Right lobe of liver (tissue), 6 donors: ENCODE data around the gene TWF2. TPM values are rescaled to one million over a fixed set of nuclear protein-coding genes. Genes with fewer than 3 reads are reported as not detected.

Source experiments
- ATAC-seq, 4 donors: fragments of 200-7000 bp; cut with Tn5 transposase; one replicate each; pipeline ENCODE4 v1.9.1; 2020; ENCODE audit warnings: mild to moderate bottlenecking in 4 of 4, moderate library complexity in 4 of 4
- DNase-seq, 3 donors: peaks; one replicate each; pipeline ENCODE4 v3.0.0-alpha.2; 2020
- H3K27ac ChIP-seq, 3 donors: fragments of 200-600 bp; one replicate each; pipeline ENCODE4 v1.8.0; 2022
- H3K27me3 ChIP-seq, 2 donors: fragments of 200-600 bp; one replicate each; pipeline ENCODE4 v1.8.0; 2022
- H3K36me3 ChIP-seq, 4 donors: fragments of 200-600 bp; sonication (generic) in 1 of 4; one replicate each; pipeline versions ENCODE4 v1.5.1 to v1.8.0; 2017 to 2022; ENCODE audit warnings: control low read depth in 1 of 4
- H3K4me1 ChIP-seq, 4 donors: fragments of 200-600 bp; sonication (generic) in 1 of 4; one replicate each; pipeline versions ENCODE4 v1.5.1 to v1.8.0; 2017 to 2022; ENCODE audit warnings: control low read depth in 1 of 4
- H3K4me3 ChIP-seq, 3 donors: fragments of 200-600 bp; one replicate each; pipeline ENCODE4 v1.8.0; 2022
- H3K9me3 ChIP-seq, 4 donors: fragments of 200-600 bp; sonication (generic) in 1 of 4; one replicate each; pipeline versions ENCODE4 v1.5.1 to v1.8.0; 2017 to 2022; ENCODE audit warnings: control low read depth in 1 of 4
- POLR2A ChIP-seq: fragments of 450-650 bp; IDR thresholded peaks from one replicate; pipeline ENCODE4 v1.6.1; 2017; ENCODE audit warnings: antibody characterized with exemption, mild to moderate bottlenecking
- WGBS: methylation state at CpG from one replicate; pipeline ENCODE4 v1.1.6; 2018; ENCODE audit warnings: low coverage, low lambda C conversion rate; ENCODE audit not compliant: insufficient coverage; ENCODE audit errors: missing lambda C conversion rate; 5-methylcytosine and 5-hydroxymethylcytosine counted together
- intact Hi-C, 2 donors: fragments of 100-400 bp; cut with DNase I; formaldehyde crosslinking; loops; one replicate each; pipeline versions ENCODE4 v1.11.2 to v1.14.1; 2022
- total RNA-seq, 6 experiments: library from RNA; depleted of rRNA in 2 of 6; stranded (reverse); fragments of >200 nt in 2 of 6; fragmentation: NEBNext Ultra II Directional in 3 of 6; extraction: Animal tissue kit (Norgen Biotek cat#: 25700) in 3 of 6; gene quantifications; one replicate each; pipeline versions ENCODE4 v1.1.0 to v1.2.4, GENCODE V29; 2016 to 2023
- TF ChIP-seq, protein P1 (sequence below), 4 donors: fragments of 200-600 bp in 3 of 4; fragments of 450-650 bp in 1 of 4; IDR thresholded peaks; one replicate each; pipeline versions ENCODE4 v1.5.1 to v1.8.0; 2016 to 2022; ENCODE audit warnings: antibody characterized with exemption in 4 of 4, mild to moderate bottlenecking in 2 of 4
- donor health status: DM: no; HTN: yes; CAD: no.
- donor health status: DM: no; HTN: no; CAD: no.
- donor health status: DM: no; HTN: no; CAD: no.
- donor health status: DM: no; HTN: yes; CAD: no.
- donor health status: DM: no; HTN: yes; CAD: no.

TWF2 gene
- total RNA-seq, 6 experiments from 2014 or later, result 12.9 to 34.4 (median 23.7) TPM

DNA sequence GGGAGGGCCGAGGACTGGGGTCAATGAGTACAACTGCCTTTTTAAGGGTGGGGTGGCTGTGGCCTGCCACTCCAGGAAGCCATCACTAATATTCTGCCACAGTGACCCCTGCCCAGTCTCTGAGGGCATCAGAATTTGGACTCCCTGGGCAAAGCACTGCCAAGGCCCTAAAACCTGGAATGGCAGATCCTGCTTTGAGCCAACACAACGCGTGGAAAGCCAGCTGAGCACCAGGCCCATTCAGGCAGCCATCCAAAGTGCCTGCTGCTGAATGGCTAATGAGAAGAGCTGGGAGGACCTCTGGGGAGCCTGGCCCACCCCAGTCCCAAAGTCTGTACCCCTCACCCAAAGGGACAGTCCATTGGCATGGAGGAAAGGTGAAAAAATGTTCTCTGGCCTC lies 5.0 kb downstream of the TWF2 start:
- H3K4me1 ChIP-seq, result peaks cover 0 to 58% (median 26%) of the 10 kb centered on the region in 4 donors
- H3K36me3 ChIP-seq, result peaks cover 10 to 24% (median 13%) of the 10 kb centered on the region in 4 donors
- no peaks in the 10 kb centered on the region for H3K9me3 ChIP-seq
- DNase-seq (peak; percentile 58 to 92 (median 88)), ATAC-seq (peak; percentile 13 to 60 (median 54))
- H3K27me3 ChIP-seq, result no peaks in the 10 kb centered on the region
- intact Hi-C loops, result loop anchor here (5.0 kb wide), 1 partner anchor 108 kb away; no protein-coding TSS in a partner anchor
- no peak for TF ChIP-seq POLR2A
- TF ChIP-seq, protein P1, sequence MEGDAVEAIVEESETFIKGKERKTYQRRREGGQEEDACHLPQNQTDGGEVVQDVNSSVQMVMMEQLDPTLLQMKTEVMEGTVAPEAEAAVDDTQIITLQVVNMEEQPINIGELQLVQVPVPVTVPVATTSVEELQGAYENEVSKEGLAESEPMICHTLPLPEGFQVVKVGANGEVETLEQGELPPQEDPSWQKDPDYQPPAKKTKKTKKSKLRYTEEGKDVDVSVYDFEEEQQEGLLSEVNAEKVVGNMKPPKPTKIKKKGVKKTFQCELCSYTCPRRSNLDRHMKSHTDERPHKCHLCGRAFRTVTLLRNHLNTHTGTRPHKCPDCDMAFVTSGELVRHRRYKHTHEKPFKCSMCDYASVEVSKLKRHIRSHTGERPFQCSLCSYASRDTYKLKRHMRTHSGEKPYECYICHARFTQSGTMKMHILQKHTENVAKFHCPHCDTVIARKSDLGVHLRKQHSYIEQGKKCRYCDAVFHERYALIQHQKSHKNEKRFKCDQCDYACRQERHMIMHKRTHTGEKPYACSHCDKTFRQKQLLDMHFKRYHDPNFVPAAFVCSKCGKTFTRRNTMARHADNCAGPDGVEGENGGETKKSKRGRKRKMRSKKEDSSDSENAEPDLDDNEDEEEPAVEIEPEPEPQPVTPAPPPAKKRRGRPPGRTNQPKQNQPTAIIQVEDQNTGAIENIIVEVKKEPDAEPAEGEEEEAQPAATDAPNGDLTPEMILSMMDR (IDR thresholded peaks at IDR 0.05), result no peak
- no peak overlapping the region for H3K4me3 ChIP-seq
- peak overlapping the region; percentile 12 to 94 (median 92) for H3K27ac ChIP-seq
- no CpG with 5 or more reads among the region's 3 CpGs for WGBS

DNA sequence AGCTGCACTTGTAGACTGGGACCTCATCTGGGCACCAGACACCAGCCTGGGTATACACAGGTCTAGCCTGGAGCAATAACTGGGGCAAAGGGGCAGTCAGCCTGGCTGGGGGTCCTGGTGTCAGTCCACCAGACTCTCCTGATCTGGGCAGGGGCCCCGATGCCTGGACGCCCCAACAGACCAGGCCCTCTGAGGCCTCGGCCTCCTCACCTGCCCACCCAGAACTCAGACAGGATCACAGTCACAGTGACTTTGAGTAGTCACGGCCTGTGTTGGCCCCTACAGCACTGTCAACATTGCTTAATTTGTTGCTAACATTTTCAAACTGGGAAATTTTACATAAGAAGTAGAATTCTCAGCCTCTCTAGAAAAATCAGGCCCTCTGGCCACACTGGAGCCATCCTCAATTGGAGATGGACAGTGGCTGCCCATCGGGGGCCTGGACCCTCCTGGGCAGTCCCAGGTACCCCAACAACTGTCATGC lies 5.8 kb downstream of the TWF2 start:
- Histone ChIP-seq H3K36me3 (peaks cover 10 to 32% (median 14%) of the 10 kb centered on the region in 4 donors), H3K4me1 (peaks cover 0 to 54% (median 25%) of the 10 kb centered on the region in 4 donors), H3K27ac (peak overlapping the region; percentile 12 to 94 (median 92)), H3K27me3 (no peaks in the 10 kb centered on the region), H3K4me3 (no peak overlapping the region), H3K9me3 (no peaks in the 10 kb centered on the region)
- ATAC-seq (peak; percentile 18 to 50 (median 38)), DNase-seq (peak in 2 of 3 donors; percentile 15 to 57)
- TF ChIP-seq POLR2A, result no peak
- TF ChIP-seq, protein P1 (IDR thresholded peaks at IDR 0.05), result no peak
- intact Hi-C loops, result loop anchor here (5.0 kb wide), 1 partner anchor 109 kb away; no protein-coding TSS in a partner anchor
- WGBS, result 65% methylated on average over 3 of the region's 5 CpGs

DNA sequence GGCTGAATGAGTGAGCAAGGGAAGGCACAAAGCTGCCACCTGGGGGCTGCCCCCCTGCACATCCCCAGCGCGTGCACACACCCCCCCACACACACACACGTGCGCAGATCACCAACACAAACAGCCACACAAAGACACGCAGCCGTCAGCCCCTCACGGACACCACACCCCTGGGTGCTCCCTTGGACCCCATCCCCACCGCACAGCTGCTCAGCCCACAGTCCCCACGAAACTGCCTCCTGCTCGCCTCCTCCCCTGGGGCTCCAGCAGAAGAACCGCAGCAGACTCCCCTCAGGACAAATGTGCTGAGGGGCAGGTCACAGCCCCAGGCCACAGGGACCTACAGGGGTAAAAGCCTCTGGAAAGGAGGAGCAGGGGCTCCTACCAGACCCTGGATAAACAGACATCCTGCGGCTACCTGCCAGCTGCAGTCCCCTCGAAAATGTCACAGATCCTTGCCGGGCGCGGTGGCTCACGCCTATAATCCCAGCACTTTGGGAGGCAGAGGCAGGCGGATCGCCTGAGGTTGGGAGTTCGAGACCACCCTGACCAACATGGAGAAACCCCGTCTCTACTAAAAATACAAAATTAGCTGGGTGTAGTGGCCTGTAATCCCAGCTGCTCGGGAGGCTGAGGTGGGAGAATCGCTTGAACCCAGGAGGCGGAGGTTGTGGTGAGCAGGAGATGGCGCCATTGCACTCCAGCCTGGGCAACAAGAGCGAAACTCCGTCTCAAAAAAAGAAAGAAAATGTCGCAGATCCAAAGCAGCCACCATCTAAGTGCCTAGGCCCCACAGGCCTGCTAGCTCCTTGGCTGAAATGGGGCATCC lies 6.5 kb downstream of the TWF2 start:
- no peaks in the 10 kb centered on the region for H3K27me3 ChIP-seq
- H3K4me1 ChIP-seq, result peaks cover 0 to 47% (median 22%) of the 10 kb centered on the region in 4 donors
- ATAC-seq (no peak), DNase-seq (no peak)
- peaks cover 10 to 33% (median 14%) of the 10 kb centered on the region in 4 donors for H3K36me3 ChIP-seq
- H3K9me3 ChIP-seq, result no peaks in the 10 kb centered on the region
- TF ChIP-seq, protein P1 (IDR thresholded peaks at IDR 0.05), result peak; percentile 12 to 26 (median 20)
- TF ChIP-seq POLR2A, result no peak
- WGBS, result 78% methylated on average over 7 of the region's 28 CpGs
- intact Hi-C loops, result loop anchor here (5.0 kb wide), 1 partner anchor 110 kb away; no protein-coding TSS in a partner anchor
- no peak overlapping the region for H3K4me3 ChIP-seq
- peak overlapping the region; percentile 12 to 94 (median 92) for H3K27ac ChIP-seq

DNA sequence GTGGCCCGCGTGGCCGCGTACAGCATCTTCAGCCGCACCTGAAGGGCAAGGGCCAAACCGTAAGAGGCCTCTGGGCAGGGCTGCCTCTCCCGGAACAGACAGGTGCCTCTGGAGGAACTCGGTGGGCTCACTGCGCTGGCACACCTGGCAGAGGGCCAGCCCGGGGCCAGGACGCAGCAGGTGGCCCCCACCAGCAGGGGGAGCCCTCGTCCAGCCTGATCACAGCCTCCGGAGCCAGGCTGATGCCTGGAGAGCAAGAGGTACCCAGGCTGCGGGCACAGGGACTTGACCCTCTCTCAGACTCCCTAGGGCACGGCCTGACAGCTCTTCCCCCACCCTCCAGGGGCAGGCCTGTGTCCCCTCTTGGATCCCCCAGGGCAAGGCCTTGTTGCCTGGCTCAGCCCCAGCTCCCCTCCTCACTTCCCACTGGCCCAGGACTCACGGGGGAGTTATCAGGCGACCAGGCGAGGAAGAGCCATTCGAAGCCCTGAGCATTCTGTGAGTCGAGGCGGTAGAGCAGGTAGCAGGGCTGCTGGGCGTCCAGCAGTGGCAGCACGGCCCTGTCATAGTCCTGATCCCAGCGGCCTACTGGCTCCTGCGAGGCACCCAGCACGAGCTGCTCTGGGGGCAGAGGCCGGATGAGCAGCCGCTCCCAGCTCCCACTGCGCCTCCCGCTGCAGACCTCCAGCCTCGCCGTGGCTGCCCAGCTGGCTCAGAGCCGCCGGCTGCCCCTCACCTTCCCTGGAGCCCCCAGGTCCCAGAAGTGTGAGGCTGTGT lies 7.3 kb downstream of the TWF2 start:
- TF ChIP-seq, protein P1 (IDR thresholded peaks at IDR 0.05), result peak; percentile 96 to 99 (median 97)
- no peak for TF ChIP-seq POLR2A
- Histone ChIP-seq H3K4me1 (peaks cover 0 to 39% (median 16%) of the 10 kb centered on the region in 4 donors), H3K9me3 (no peaks in the 10 kb centered on the region), H3K4me3 (no peak overlapping the region), H3K27me3 (no peaks in the 10 kb centered on the region), H3K27ac (no peak overlapping the region), H3K36me3 (peaks cover 10 to 33% (median 14%) of the 10 kb centered on the region in 4 donors)
- intact Hi-C loops, result loop anchor here (5.0 kb wide), 1 partner anchor 111 kb away; no protein-coding TSS in a partner anchor
- peak; percentile 65 to 73 (median 66) for ATAC-seq
- DNase-seq, result peak; percentile 87 to 89 (median 88)
- WGBS, result 0% methylated on average over 4 of the region's 34 CpGs
